H1 (cell line): Measurements from ENCODE around the gene ATP5MC2. TPM values are rescaled to one million over a fixed set of nuclear protein-coding genes. Genes with fewer than 3 reads are reported as not detected.

Experiments
- CTCF ChIA-PET: fragments of 300-600 bp; sonication (Branson Sonifier 250); formaldehyde crosslinking; loops from one replicate; lab custom pipeline; 2021; ENCODE audit not compliant: partially characterized antibody; lab: Charles Lee
- POLR2A ChIA-PET: fragments of 300-600 bp; sonication (Branson Sonifier 250); formaldehyde crosslinking; loops from one replicate; lab custom pipeline; 2021; ENCODE audit warnings: inconsistent platforms; ENCODE audit not compliant: partially characterized antibody; lab: Charles Lee
- DNase-seq, 2 experiments: peaks; one replicate each; pipeline versions ENCODE4 v3.0.0 to v3.0.0-alpha.2; 2010 to 2022; ENCODE audit warnings: low spot score in 2 of 2, low read depth in 1 of 2, mixed read lengths in 1 of 2
- FAIRE-seq: peaks from 2 replicates; lab custom pipeline; 2011; peaks lifted over from hg19 to GRCh38; lab: Jason Lieb, UNC
- H2AFZ ChIP-seq: 2 replicates; pipeline ENCODE4 v1.8.1; 2012; ENCODE audit warnings: low read length, inconsistent platforms
- H2AK5ac ChIP-seq: 2 replicates; pipeline ENCODE4 v1.6.1; 2013; ENCODE audit warnings: low read depth, low read length
- H2BK120ac ChIP-seq: replicated peaks from 2 replicates; pipeline ENCODE3; 2013; ENCODE audit warnings: low read depth, low read length, inconsistent platforms
- H2BK12ac ChIP-seq: 2 replicates; pipeline ENCODE4 v1.6.1; 2013; ENCODE audit warnings: low read depth, low read length
- H2BK15ac ChIP-seq: 2 replicates; pipeline ENCODE4 v1.6.1; 2013; ENCODE audit warnings: low read length
- H2BK20ac ChIP-seq: 2 replicates; pipeline ENCODE4 v1.6.1; 2013; ENCODE audit warnings: low read length
- H2BK5ac ChIP-seq: 2 replicates; pipeline ENCODE4 v1.6.1; 2013; ENCODE audit warnings: low read depth, low read length
- H3K14ac ChIP-seq: 2 replicates; pipeline ENCODE4 v1.6.1; 2013; ENCODE audit warnings: inconsistent platforms; ENCODE audit not compliant: insufficient read length
- H3K18ac ChIP-seq: 2 replicates; pipeline ENCODE4 v1.6.1; 2013; ENCODE audit warnings: low read length; ENCODE audit errors: extremely low read depth
- H3K23ac ChIP-seq: 2 replicates; pipeline ENCODE4 v1.6.1; 2013; ENCODE audit warnings: inconsistent platforms; ENCODE audit not compliant: insufficient read length
- H3K23me2 ChIP-seq: 2 replicates; pipeline ENCODE4 v1.6.1; 2013; ENCODE audit warnings: low read depth, low read length
- H3K27ac ChIP-seq: 2 replicates; pipeline ENCODE4 v1.6.1; 2011; ENCODE audit warnings: low read depth, low read length, inconsistent platforms
- H3K27me3 ChIP-seq, 4 experiments: replicated peaks in 1 of 4; 1 replicate in 1 of 4; 2 replicates in 3 of 4; pipeline versions ENCODE4 v1.6.1 to v1.8.1; 2011 to 2013; ENCODE audit warnings: low read length in 3 of 4, mild to moderate bottlenecking in 3 of 4, inconsistent platforms in 2 of 4, mixed read lengths in 2 of 4, moderate library complexity in 1 of 4; ENCODE audit not compliant: control insufficient read depth in 3 of 4, insufficient read depth in 3 of 4; ENCODE audit errors: extremely low read depth in 1 of 4
- H3K36me3 ChIP-seq, 4 experiments: 2 replicates each; pipeline versions ENCODE4 v1.6.1 to v1.8.1; 2011 to 2013; ENCODE audit warnings: mild to moderate bottlenecking in 4 of 4, low read length in 3 of 4, moderate library complexity in 2 of 4, control low read depth in 1 of 4, inconsistent platforms in 1 of 4; ENCODE audit not compliant: insufficient read depth in 4 of 4, control insufficient read depth in 2 of 4
- H3K4ac ChIP-seq: replicated peaks from 2 replicates; pipeline ENCODE3; 2013; ENCODE audit warnings: low read length, low read depth, mixed read lengths, inconsistent platforms; ENCODE audit not compliant: insufficient read length
- H3K4me1 ChIP-seq, 4 experiments: replicated peaks in 1 of 4; 1 replicate in 1 of 4; 2 replicates in 3 of 4; pipeline versions ENCODE4 v1.6.1 to v1.8.1; 2011 to 2013; ENCODE audit warnings: low read length in 3 of 4, inconsistent platforms in 2 of 4, mixed read lengths in 1 of 4; ENCODE audit not compliant: insufficient read depth in 4 of 4, control insufficient read depth in 3 of 4
- H3K4me2 ChIP-seq, 2 experiments: 2 replicates each; pipeline versions ENCODE4 v1.6.1 to v1.8.1; 2011 to 2013; ENCODE audit warnings: low read depth in 2 of 2, low read length in 2 of 2, control low read depth in 1 of 2, inconsistent platforms in 1 of 2, mild to moderate bottlenecking in 1 of 2; ENCODE audit not compliant: insufficient read depth in 1 of 2
- H3K4me3 ChIP-seq, 4 experiments: fragments of 200-600, 300-600 bp in 1 of 4; sonication (generic), shearing (Covaris generic), sonication (Bioruptor Twin) in 1 of 4; 2 replicates each; pipeline versions ENCODE4 v1.5.1 to v1.8.1; 2011 to 2016; ENCODE audit warnings: low read length in 4 of 4, low read depth in 3 of 4, control low read depth in 2 of 4, inconsistent platforms in 2 of 4, mild to moderate bottlenecking in 2 of 4, mixed read lengths in 1 of 4, moderate library complexity in 1 of 4; ENCODE audit not compliant: insufficient read depth in 2 of 4; ENCODE audit errors: extremely low read depth in 1 of 4
- H3K56ac ChIP-seq: replicated peaks from 2 replicates; pipeline ENCODE3; 2013; ENCODE audit warnings: low read depth, mild to moderate bottlenecking, mixed read lengths, low read length, inconsistent platforms; ENCODE audit not compliant: insufficient read length
- H3K79me1 ChIP-seq: 2 replicates; pipeline ENCODE4 v1.6.1; 2013; ENCODE audit warnings: low read depth, low read length, control low read depth
- H3K79me2 ChIP-seq, 2 experiments: 2 replicates each; pipeline versions ENCODE4 v1.6.1 to v1.8.1; 2012 to 2013; ENCODE audit warnings: low read length in 2 of 2, mild to moderate bottlenecking in 2 of 2, inconsistent platforms in 1 of 2; ENCODE audit not compliant: insufficient read depth in 2 of 2, control insufficient read depth in 1 of 2
- H3K9ac ChIP-seq, 4 experiments: replicated peaks in 1 of 4; 1 replicate in 1 of 4; 2 replicates in 3 of 4; pipeline versions ENCODE4 v1.6.1 to v1.8.1; 2011 to 2013; ENCODE audit warnings: low read depth in 3 of 4, low read length in 3 of 4, control low read depth in 2 of 4, mild to moderate bottlenecking in 2 of 4, moderate library complexity in 2 of 4, inconsistent platforms in 1 of 4; ENCODE audit errors: extremely low read depth in 1 of 4
- H3K9me3 ChIP-seq, 2 experiments: 2 replicates each; pipeline versions ENCODE4 v1.6.1 to v1.8.1; 2012 to 2013; ENCODE audit warnings: mild to moderate bottlenecking in 2 of 2, moderate library complexity in 2 of 2, control low read depth in 1 of 2, inconsistent platforms in 1 of 2, low read depth in 1 of 2, low read length in 1 of 2, mixed read lengths in 1 of 2; ENCODE audit not compliant: insufficient read depth in 2 of 2
- H4K20me1 ChIP-seq, 2 experiments: replicated peaks in 1 of 2; 2 replicates each; pipeline versions ENCODE3 to v1.8.1; 2011 to 2013; ENCODE audit warnings: inconsistent platforms in 2 of 2, low read length in 2 of 2, mild to moderate bottlenecking in 1 of 2; ENCODE audit not compliant: insufficient read depth in 2 of 2, control insufficient read depth in 1 of 2
- H4K5ac ChIP-seq: 2 replicates; pipeline ENCODE4 v1.6.1; 2013; ENCODE audit warnings: low read length, low read depth, mixed read lengths, inconsistent platforms; ENCODE audit not compliant: insufficient read length
- H4K8ac ChIP-seq: 2 replicates; pipeline ENCODE4 v1.8.0; 2013; ENCODE audit warnings: mild to moderate bottlenecking, moderate library complexity, low read length, inconsistent platforms; ENCODE audit not compliant: insufficient read depth; ENCODE audit errors: extremely low read depth
- H4K91ac ChIP-seq: replicated peaks from 2 replicates; pipeline ENCODE3; 2013; ENCODE audit warnings: low read length, mixed read lengths, inconsistent platforms; ENCODE audit not compliant: insufficient read length
- CREB1 ChIP-seq: IDR thresholded peaks from 2 replicates; pipeline ENCODE4 v1.6.1; 2012; ENCODE audit warnings: inconsistent platforms
- EGR1 ChIP-seq: IDR thresholded peaks from 2 replicates; pipeline ENCODE4 v1.6.1; 2011; ENCODE audit warnings: low read depth, low read length, borderline replicate concordance
- GABPA ChIP-seq: IDR thresholded peaks from 2 replicates; pipeline ENCODE4 v1.6.1; 2011; ENCODE audit warnings: mild to moderate bottlenecking, low read length, moderate library complexity, borderline replicate concordance; ENCODE audit not compliant: insufficient read depth
- GTF2F1 ChIP-seq: IDR thresholded peaks from 2 replicates; pipeline ENCODE4 v1.6.1; 2012; ENCODE audit warnings: low read depth, low read length, improper control_type of control experiment, borderline replicate concordance
- HDAC2 ChIP-seq, 2 experiments: fragments of 300-600 bp in 1 of 2; sonication (generic) in 1 of 2; IDR thresholded peaks; 2 replicates each; pipeline ENCODE4 v1.6.1; 2011 to 2012; ENCODE audit warnings: low read depth in 2 of 2, low read length in 2 of 2, mild to moderate bottlenecking in 2 of 2, moderate library complexity in 2 of 2, borderline replicate concordance in 1 of 2, inconsistent platforms in 1 of 2
- JUND ChIP-seq: IDR thresholded peaks from 2 replicates; pipeline ENCODE4 v1.6.1; 2011; ENCODE audit warnings: mild to moderate bottlenecking, improper control_type of control experiment, low read length
- KDM4A ChIP-seq: IDR thresholded peaks from one replicate; pipeline ENCODE4 v1.7.1; 2012; ENCODE audit warnings: low read depth, mild to moderate bottlenecking, moderate library complexity, low read length, inconsistent platforms; ENCODE audit not compliant: severe bottlenecking
- PHF8 ChIP-seq: fragments of 200-600 bp; sonication (generic); conservative IDR thresholded peaks from 2 replicates; pipeline ENCODE4 v1.7.1; 2012; ENCODE audit warnings: low read depth, mild to moderate bottlenecking, inconsistent platforms, low read length, moderate library complexity
- POLR2A ChIP-seq, 2 experiments: IDR thresholded peaks; 1 replicate in 1 of 2; 2 replicates in 1 of 2; pipeline ENCODE4 v1.6.1; 2011; ENCODE audit warnings: low read depth in 2 of 2, low read length in 2 of 2, mild to moderate bottlenecking in 2 of 2; ENCODE audit errors: control extremely low read depth in 1 of 2
- RAD21 ChIP-seq, 2 experiments: IDR thresholded peaks in 1 of 2; conservative IDR thresholded peaks in 1 of 2; 2 replicates each; pipeline ENCODE4 v1.6.1; 2011; ENCODE audit warnings: low read depth in 2 of 2, low read length in 2 of 2, improper control_type of control experiment in 1 of 2, inconsistent platforms in 1 of 2, mild to moderate bottlenecking in 1 of 2, moderate library complexity in 1 of 2
- RNF2 ChIP-seq: fragments of 200-900, 300-1000 bp; sonication (generic); IDR thresholded peaks from 2 replicates; pipeline ENCODE4 v1.7.1; 2016; ENCODE audit warnings: borderline replicate concordance, low read depth, mild to moderate bottlenecking, antibody characterized with exemption, low read length; ENCODE audit not compliant: poor library complexity, severe bottlenecking; ENCODE audit errors: missing control alignments
- SIRT6 ChIP-seq: IDR thresholded peaks from one replicate; pipeline ENCODE4 v1.7.1; 2012; ENCODE audit warnings: low read length, inconsistent platforms
- SP2 ChIP-seq: IDR thresholded peaks from 2 replicates; pipeline ENCODE4 v1.6.1; 2012; ENCODE audit warnings: mild to moderate bottlenecking, low read length, inconsistent platforms
- TBP ChIP-seq: IDR thresholded peaks from 2 replicates; pipeline ENCODE4 v1.6.1; 2011; ENCODE audit warnings: low read depth, low read length, improper control_type of control experiment
- YY1 ChIP-seq: IDR thresholded peaks from 2 replicates; pipeline ENCODE4 v1.6.1; 2011; ENCODE audit warnings: low read depth, mild to moderate bottlenecking, low read length
- WGBS, 2 experiments: shearing (Covaris generic) in 1 of 2; methylation state at CpG; one replicate each; pipeline versions ENCODE4 v1.1.6 to v1.1.7; 2013 to 2015; ENCODE audit warnings: low lambda C conversion rate in 2 of 2, mixed read lengths in 2 of 2, inconsistent platforms in 1 of 2, low coverage in 1 of 2, missing lambda C conversion rate in 1 of 2; ENCODE audit not compliant: insufficient replicate concordance in 2 of 2, insufficient coverage in 1 of 2, insufficient read length in 1 of 2; ENCODE audit errors: extremely low coverage in 1 of 2, missing lambda C conversion rate in 1 of 2; 5-methylcytosine and 5-hydroxymethylcytosine counted together
- polyA plus RNA-seq, 7 experiments: library from polyadenylated mRNA; depleted of rRNA in 3 of 7; stranded (reverse) in 5 of 7; unstranded in 2 of 7; fragments of >200 nt in 5 of 7; fragments of 200-250 nt in 2 of 7; gene quantifications; 1 replicate in 5 of 7; 2 replicates in 1 of 7; 4 replicates in 1 of 7; pipeline versions ENCODE4 v1.2.1 to v1.2.3, GENCODE V29; 2011 to 2013; ENCODE audit warnings: missing spikeins in 2 of 7, mixed read lengths in 2 of 7
- total RNA-seq: library from RNA; stranded (reverse); fragmentation: NEBNext Ultra II Directional; extraction: Animal tissue kit (Norgen Biotek cat#: 25700); gene quantifications from 2 replicates; pipeline ENCODE4 v1.2.1, GENCODE V29; 2021

The ATP5MC2 gene
- total and polyA plus RNA-seq, 2 of the 8 experiments (the other 6 are each of a cell fraction or from before 2014, with no cell fraction given), result 408 to 952 TPM

DNA sequence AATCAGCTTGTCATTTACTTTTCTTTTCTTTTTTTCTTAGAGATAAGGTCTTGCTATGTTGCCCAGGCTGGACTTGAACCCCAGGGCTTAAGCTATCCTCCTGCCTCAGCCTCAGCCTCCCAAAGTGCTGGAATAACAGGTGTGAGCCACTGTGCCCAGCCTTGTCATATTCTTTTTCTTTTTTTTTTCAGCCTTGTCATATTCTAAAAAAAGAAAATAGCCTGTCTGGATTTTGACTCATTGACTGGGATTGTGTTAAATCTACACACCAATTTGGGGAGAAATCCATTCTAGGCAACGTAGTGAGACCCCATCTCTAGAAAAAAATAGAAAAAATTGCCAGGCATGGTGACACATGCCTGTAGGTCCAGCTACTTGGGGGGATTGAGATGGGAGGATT is 24.1 kb downstream of the ATP5MC2 start:
- Histone ChIP-seq H4K5ac (no peak overlapping the region), H3K9ac (no peak overlapping the region), H3K27ac (no peak overlapping the region), H2AK5ac (no peak overlapping the region), H2BK15ac (no peak overlapping the region), H3K9me3 (no peaks in the 10 kb centered on the region), H3K18ac (no peak overlapping the region), H2BK120ac (no peak overlapping the region), H4K20me1 (no peaks in the 10 kb centered on the region), H3K4ac (no peak overlapping the region), H3K79me1 (no peaks in the 10 kb centered on the region), H2BK12ac (no peak overlapping the region), H3K27me3 (no peaks in the 10 kb centered on the region), H2BK20ac (no peak overlapping the region), H3K4me2 (no peak overlapping the region), H4K91ac (no peak overlapping the region), H3K14ac (no peak overlapping the region), H4K8ac (no peak overlapping the region), H3K4me1 (no peaks in the 10 kb centered on the region), H3K36me3 (no peaks in the 10 kb centered on the region), H3K23ac (no peak overlapping the region), H3K79me2 (no peaks in the 10 kb centered on the region), H3K4me3 (no peak overlapping the region), H3K56ac (no peak overlapping the region), H2BK5ac (no peak overlapping the region), H2AFZ (no peak overlapping the region), H3K23me2 (no peaks in the 10 kb centered on the region)
- 94% methylated on average over 1 of the region's 1 CpG; no CpG with 5 or more reads in 1 of the 2 experiments for whole genome bisulfite sequencing, 2 experiments
- POLR2A ChIA-PET, result interaction anchor here (0.7 to 2.2 kb wide), 4 partner anchors 8 to 24 kb away, joined by 3 to 10 read pairs (median 5); partner anchors contain the start of gene ATP5MC2
- CTCF ChIA-PET, result interaction anchor here (0.6 to 1.3 kb wide), 3 partner anchors 108 to 1647 kb away, joined by 3 read pairs; no protein-coding TSS in a partner anchor
- TF ChIP-seq JUND (no peak), GABPA (no peak), POLR2A (IDR thresholded peaks at IDR 0.05; ENCODE audit: control extremely low read depth in 1 of 2, low read depth in 2 of 2, low read length in 2 of 2) (no peak), YY1 (no peak), GTF2F1 (no peak), KDM4A (no peak), PHF8 (no peak), SP2 (no peak), CREB1 (no peak), RNF2 (no peak), EGR1 (no peak), RAD21 (IDR thresholded peaks at IDR 0.05 in 1 of 2, conservative IDR thresholded peaks at IDR 0.05 in 1 of 2; ENCODE audit: low read depth in 2 of 2, low read length in 2 of 2) (no peak), SIRT6 (no peak), TBP (no peak), HDAC2 (IDR thresholded peaks at IDR 0.05; ENCODE audit: borderline replicate concordance in 1 of 2, low read depth in 2 of 2, low read length in 2 of 2) (no peak)
- DNase-seq (no peak), FAIRE-seq (no peak)
